ENCODE measurements around the gene PROCA1. TPM values are rescaled to one million over a fixed set of nuclear protein-coding genes. Genes with fewer than 3 reads are reported as not detected.

The PROCA1 gene
- total and polyA plus RNA-seq, 2 of the 13 experiments (the other 11 are each of a cell fraction or from before 2014, with no cell fraction given): 0.73 to 1.5 TPM

GRCh38 chr17:28744972-28745785 is 33.5 kb upstream of the PROCA1 start (continued):
- TF ChIP-seq ZNF24 (IDR thresholded peaks at IDR 0.05): no peak
- peak; percentile 70 for TF ChIP-seq ZNF629 (CRISPR knock-in tag; conservative IDR thresholded peaks at IDR 0.05)
- no peak for TF ChIP-seq ATM (IDR thresholded peaks at IDR 0.05; ENCODE audit: borderline replicate concordance)
- TF ChIP-seq ZXDC (CRISPR knock-in tag; IDR thresholded peaks at IDR 0.05): peak; percentile 69; the same call in 1 of the 2 replicates
- no peak for TF ChIP-seq ZMYM3 (CRISPR knock-in tag; IDR thresholded peaks at IDR 0.05)
- TF ChIP-seq ZBTB42 (CRISPR knock-in tag; IDR thresholded peaks at IDR 0.05): no peak
- TF ChIP-seq ZNF160 (CRISPR knock-in tag; IDR thresholded peaks at IDR 0.05): 0 out of 2 replicates have a peak, but pooled peaks have one; percentile 17
- TF ChIP-seq BATF2 (CRISPR knock-in tag; IDR thresholded peaks at IDR 0.05): 0 out of 2 replicates have a peak, but pooled peaks have one; percentile 63
- 0 out of 2 replicates have a peak, but pooled peaks have one; percentile 65 for TF ChIP-seq ZNF574 (CRISPR knock-in tag; IDR thresholded peaks at IDR 0.05)
- TF ChIP-seq PRDM10 (CRISPR knock-in tag; IDR thresholded peaks at IDR 0.05; ENCODE audit: low read depth): 0 out of 2 replicates have a peak, but pooled peaks have one; percentile 30
- no peak for TF ChIP-seq KDM1A (CRISPR knock-in tag; IDR thresholded peaks at IDR 0.05)
- 0 out of 2 replicates have a peak, but pooled peaks have one; percentile 18 for TF ChIP-seq ERF (CRISPR knock-in tag; IDR thresholded peaks at IDR 0.05)
- TF ChIP-seq ZNF83 (CRISPR knock-in tag; IDR thresholded peaks at IDR 0.05; ENCODE audit: borderline replicate concordance): 0 out of 2 replicates have a peak, but pooled peaks have one; percentile 1
- peak; percentile 31; the same call in 1 of the 2 replicates for TF ChIP-seq ZNF710 (CRISPR knock-in tag; IDR thresholded peaks at IDR 0.05; ENCODE audit: borderline replicate concordance)
- TF ChIP-seq ZNF883 (CRISPR knock-in tag; IDR thresholded peaks at IDR 0.05; ENCODE audit: not compliant biosample characterization): no peak

All from HepG2 (cell line).